Hepatocyte (in vitro differentiated cells): ENCODE measurements around the gene MFSD6L.

Experiments used
- CTCF ChIP-seq: fragments of 200-600 bp; sonication (generic); IDR thresholded peaks from 2 replicates; pipeline ENCODE4 v1.5.1; 2016; ENCODE audit warnings: antibody characterized with exemption, mild to moderate bottlenecking; ENCODE audit not compliant: poor library complexity
- EZH2 ChIP-seq: fragments of 200-600 bp; sonication (generic); IDR thresholded peaks from 2 replicates; pipeline ENCODE4 v1.6.1; 2016; ENCODE audit warnings: antibody characterized with exemption, mild to moderate bottlenecking, borderline replicate concordance
- EZH2phosphoT487 ChIP-seq: fragments of 200-600 bp; sonication (generic); IDR thresholded peaks from one replicate; pipeline ENCODE4 v1.6.1; 2018; ENCODE audit warnings: antibody characterized with exemption, mild to moderate bottlenecking, low read depth, moderate library complexity; ENCODE audit not compliant: unreplicated experiment, severe bottlenecking

DNA sequence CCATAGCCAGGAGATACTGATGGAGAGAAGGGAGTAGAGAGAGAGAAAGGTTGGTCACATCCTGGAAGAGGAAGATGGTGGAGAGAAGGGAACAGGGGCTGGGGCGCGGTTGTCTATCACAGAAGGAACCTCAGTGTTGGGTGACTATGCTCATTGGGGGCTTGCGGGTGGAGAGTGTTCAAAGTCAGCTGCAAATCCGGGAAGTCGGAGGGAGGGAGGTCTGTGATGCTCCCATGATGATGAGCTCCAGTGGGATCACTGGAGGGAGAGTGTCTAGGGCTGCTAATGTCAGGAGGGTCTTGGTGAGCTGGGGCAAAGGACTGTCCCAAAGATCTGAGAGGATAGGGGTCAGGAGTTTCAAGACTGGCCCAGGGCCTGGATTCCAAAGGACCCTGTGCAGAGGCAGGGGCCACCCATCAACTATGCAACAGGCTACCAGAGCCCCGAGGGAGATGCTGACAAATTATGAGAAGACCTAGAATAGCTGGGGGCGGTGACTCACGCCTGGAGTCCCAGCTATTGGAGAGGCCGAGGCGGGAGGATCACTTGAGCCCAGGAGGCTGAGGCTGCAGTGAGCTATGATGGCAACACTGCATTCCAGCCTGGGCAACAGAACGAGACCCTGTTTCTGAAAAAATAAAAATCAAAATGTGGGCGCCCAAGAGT lies 43.4 kb downstream of the MFSD6L start:
- TF ChIP-seq CTCF (no peak), EZH2phosphoT487 (no peak), EZH2 (no peak)
